SU-DHL-6 (cell line): ENCODE measurements around the gene MITF.

ENCODE experiments used
- EZH2phosphoT487 ChIP-seq: fragments of 200-600 bp; sonication (generic), shearing (Covaris generic); conservative IDR thresholded peaks from 2 replicates; pipeline ENCODE4 v1.6.1; 2018; ENCODE audit warnings: mild to moderate bottlenecking, antibody characterized with exemption, low read length, moderate library complexity, mixed read lengths
- TF ChIP-seq, protein P1 (sequence below): fragments of 200-600 bp; sonication (generic); IDR thresholded peaks from one replicate; pipeline ENCODE4 v1.5.1; 2017; ENCODE audit warnings: antibody characterized with exemption, mild to moderate bottlenecking, low read length, moderate library complexity; ENCODE audit not compliant: insufficient read depth, poor library complexity, severe bottlenecking

- TF ChIP-seq, protein P1, sequence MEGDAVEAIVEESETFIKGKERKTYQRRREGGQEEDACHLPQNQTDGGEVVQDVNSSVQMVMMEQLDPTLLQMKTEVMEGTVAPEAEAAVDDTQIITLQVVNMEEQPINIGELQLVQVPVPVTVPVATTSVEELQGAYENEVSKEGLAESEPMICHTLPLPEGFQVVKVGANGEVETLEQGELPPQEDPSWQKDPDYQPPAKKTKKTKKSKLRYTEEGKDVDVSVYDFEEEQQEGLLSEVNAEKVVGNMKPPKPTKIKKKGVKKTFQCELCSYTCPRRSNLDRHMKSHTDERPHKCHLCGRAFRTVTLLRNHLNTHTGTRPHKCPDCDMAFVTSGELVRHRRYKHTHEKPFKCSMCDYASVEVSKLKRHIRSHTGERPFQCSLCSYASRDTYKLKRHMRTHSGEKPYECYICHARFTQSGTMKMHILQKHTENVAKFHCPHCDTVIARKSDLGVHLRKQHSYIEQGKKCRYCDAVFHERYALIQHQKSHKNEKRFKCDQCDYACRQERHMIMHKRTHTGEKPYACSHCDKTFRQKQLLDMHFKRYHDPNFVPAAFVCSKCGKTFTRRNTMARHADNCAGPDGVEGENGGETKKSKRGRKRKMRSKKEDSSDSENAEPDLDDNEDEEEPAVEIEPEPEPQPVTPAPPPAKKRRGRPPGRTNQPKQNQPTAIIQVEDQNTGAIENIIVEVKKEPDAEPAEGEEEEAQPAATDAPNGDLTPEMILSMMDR, result no peak
- TF ChIP-seq EZH2phosphoT487, result no peak
These were observed 195.1 kb downstream of the MITF start for GRCh38 chr3:69934398-69934797.
